Measurements from ENCODE around the gene SEPTIN8.

GRCh38 chr5:132807163-132807838 lies 30.3 kb upstream of the SEPTIN8 start:
- TF ChIP-seq CTCF (IDR thresholded peaks at IDR 0.05) (no peak), POLR2A (IDR thresholded peaks at IDR 0.05) (no peak)
